GM19025 (cell line): Measurements from ENCODE around the gene COL4A1.

Experiments used
- ATAC-seq: cut with Tn5 transposase; IDR thresholded peaks from one replicate; pipeline ENCODE4 v1.9.1; 2021; ENCODE audit warnings: mild to moderate bottlenecking, low read depth, moderate library complexity; ENCODE audit not compliant: unreplicated experiment

Gene COL4A1

DNA sequence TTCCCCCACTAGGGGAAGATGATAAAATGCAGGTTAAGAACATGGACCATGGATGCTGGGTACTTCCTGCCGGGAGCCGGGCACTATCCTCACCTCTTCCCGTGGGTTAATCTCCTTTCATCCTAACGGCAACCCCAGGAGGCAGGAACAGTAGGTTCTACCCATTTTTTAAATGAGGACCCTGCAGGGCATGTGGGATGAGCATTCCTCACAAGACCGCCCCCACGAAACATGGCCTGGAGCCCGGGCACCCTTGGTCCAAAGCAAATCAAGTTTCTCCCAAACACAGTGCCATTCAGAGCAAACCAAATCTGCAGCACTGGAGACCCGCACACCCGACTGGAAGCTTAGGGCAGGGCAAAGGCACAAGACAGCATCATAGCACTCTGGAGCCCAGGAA is 35.5 kb upstream of the COL4A1 start:
- no peak for ATAC-seq

- no peak for ATAC-seq
Measured at GRCh38 chr13:110341445-110342244, 34.7 kb upstream of the COL4A1 start.

GRCh38 chr13:110340812-110341444 is 34.0 kb upstream of the COL4A1 start:
- no peak for ATAC-seq

DNA sequence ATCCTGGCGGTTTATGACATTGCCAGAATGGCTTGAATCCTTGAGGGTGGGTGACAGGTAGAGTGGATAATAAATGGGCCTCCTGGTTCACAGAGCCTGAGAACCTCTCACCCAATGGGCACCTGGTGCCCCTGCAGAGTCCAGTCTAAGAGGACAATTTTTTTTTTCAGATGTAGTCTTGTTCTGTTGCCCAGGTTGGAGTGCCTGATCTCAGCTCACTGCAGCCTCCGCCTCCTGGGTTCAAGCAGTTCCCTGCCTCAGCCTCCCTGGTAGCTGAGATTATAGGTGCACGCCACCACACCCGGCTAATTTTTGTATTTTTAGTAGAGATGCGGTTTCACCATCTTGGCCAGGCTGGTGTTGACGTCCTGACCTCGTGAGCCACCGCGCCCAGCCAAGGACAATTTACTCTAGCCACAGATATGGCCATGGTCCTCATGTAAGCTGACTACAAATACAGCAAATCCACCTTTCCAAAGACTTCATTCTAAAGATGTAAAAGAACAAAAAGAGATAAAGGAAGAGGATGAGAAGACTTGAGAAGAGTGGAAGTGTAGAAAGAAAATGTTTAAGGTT is 33.1 kb upstream of the COL4A1 start:
- ATAC-seq: no peak

GRCh38 chr13:110339263-110339662 is 32.3 kb upstream of the COL4A1 start:
- no peak for ATAC-seq

- ATAC-seq: no peak
Measured at GRCh38 chr13:110338441-110339101, 31.6 kb upstream of the COL4A1 start.

GRCh38 chr13:110337247-110337646 is 30.3 kb upstream of the COL4A1 start:
- no peak for ATAC-seq

GRCh38 chr13:110336681-110337080 is 29.7 kb upstream of the COL4A1 start:
- no peak for ATAC-seq

DNA sequence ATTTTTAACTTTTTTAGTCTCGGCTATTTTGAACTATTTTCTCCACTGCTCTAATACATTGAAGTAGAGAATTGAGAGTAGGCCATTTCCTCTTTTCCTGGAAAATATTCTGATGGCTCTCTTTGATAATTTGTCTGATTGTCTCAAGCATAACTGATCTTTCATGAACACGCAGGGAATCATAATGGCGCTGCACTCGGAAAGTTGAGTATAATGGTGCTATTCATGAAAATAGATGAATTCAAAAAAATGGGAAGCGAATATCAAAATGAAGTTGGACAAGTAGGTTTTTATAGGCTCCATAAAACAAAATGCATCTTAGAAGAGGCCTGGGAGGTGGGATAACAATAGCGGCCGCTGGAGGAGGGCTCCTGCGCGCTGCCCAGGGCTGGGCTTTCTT is 29.2 kb upstream of the COL4A1 start:
- no peak for ATAC-seq

GRCh38 chr13:110334841-110335490 is 28.0 kb upstream of the COL4A1 start:
- no peak for ATAC-seq

DNA sequence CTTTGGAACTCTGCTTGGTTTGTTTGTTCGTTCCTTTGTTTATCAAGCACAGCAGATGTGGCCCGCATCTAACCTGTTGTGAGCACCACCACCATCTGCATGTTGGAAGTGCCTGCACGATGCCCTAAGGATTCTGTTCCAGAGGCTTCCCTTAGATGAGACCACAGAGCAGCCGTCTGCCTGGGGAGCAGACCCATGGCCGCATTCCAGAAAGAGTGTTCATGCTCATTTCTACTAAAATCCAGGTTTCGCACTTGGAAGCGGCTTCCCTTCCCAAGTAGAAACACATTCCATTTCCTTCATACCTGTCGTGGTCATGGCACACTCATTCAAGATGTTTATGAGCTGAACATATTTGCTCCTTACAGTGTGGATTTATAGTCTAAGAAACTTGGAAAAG is 27.3 kb upstream of the COL4A1 start:
- no peak for ATAC-seq

DNA sequence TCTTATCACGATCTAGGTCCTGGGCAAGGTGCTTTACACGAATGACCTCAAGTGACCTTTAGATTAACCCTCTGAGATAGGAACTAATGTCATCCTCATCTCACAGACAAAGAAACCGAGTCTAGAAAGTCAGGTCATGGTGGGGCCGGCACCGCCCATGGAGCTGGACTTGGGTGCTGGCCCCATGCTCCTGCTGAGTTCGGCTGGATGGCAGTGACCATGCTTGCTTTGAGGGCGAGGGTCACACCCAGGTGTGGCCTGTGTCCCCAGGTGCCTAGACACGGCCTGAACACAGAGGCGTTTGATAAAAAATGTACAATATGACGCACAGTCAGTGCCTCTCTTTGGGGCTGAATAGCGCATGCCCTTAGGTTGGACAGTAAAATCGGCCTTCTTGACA is 26.9 kb upstream of the COL4A1 start:
- ATAC-seq: no peak

DNA sequence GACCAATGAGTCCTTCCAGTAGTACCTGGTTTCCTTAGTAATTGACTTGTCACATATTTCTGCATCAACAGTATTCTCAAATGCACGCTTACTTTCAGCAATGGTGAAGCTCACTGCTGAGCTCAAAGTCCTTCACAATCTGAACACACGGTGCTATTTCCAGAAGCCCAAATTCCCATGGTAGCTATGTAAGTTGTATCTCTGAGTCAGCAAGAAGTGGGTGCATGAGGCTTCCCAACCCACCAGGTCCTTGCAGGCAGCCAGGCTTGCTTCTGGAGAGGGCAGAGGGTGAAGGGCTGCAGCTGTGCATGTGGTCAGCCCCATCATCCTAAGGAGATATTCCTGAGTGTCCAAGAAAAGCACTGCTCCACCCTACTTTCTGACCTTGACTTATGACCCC is 25.8 kb upstream of the COL4A1 start:
- ATAC-seq: no peak

- no peak for ATAC-seq
Measured at GRCh38 chr13:110331362-110331761, 24.4 kb upstream of the COL4A1 start.

DNA sequence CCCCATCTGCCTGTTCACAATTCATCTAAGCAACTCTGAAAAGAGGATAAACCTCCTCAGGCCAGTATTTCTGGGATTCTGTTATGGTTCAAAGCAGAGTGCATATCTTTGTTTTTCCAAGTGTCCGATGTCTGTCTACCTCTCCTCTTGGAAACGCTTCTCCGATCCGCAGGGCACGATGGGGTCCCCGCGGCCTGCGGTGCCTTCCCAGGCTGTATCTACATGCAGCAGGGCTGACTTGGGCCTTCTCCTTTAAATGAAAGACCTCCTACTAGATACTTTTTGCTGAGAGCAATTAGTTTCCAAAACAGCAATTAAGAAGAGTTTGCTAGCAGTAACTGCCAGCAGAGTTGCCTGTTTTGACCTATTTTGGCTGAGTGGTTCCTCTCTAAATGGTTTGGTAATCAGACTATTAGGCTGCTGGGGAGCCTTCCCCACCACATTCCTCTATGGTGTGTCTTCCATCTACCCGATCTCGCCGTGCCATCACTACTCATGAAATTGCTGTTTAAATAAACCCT is 23.6 kb upstream of the COL4A1 start:
- ATAC-seq: no peak

DNA sequence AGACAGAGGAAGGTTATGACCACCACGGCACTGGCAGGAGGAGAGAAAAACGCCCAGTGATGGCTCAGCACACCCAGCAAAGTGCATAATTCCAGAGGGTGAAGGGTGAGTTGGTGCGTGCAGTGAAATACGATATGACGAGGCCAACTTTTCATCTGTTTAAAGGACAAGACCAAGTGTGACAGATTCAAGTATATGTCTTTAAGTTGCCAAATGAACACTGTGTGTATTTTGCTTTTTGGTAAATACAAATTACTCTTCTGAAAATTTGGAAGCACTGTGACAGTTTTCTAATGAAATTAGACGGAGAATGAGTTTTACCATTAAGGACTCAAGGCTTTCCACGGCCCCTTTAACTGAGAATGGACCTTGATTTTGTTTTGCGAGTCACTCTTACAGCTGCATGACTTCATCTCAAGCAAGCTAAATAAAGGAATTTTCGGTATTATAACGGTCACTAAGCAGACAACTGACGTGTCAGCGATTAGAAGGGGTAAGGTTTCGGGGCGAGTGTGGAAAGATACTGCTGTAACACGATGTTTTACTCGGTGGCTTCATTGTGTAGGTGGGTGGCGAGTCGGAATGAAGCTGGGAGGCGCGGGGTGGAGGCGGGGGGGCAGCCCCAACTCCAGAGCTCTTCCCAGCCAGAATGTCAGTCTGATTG is 23.0 kb upstream of the COL4A1 start:
- ATAC-seq: no peak

DNA sequence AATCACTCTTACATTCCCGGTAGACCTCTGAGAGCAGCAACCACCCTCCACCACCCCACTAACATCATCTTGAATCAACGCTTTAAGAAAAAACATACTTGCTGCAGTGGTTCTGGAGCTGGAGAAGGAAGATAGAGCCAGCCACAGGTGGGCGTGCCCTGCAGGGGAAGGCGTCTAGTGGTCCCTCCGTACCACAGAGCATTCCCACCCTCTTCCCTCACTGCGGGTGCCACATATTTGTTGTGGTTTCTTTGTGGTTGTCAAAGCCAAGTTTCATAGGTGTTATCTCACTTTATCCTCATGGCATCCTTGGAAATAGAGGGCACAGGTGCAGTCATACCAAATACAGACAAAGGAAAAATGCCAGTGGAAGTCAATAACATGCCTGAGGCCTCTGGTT is 22.3 kb upstream of the COL4A1 start:
- ATAC-seq: no peak

GRCh38 chr13:110328573-110328972 is 21.6 kb upstream of the COL4A1 start:
- ATAC-seq: no peak

DNA sequence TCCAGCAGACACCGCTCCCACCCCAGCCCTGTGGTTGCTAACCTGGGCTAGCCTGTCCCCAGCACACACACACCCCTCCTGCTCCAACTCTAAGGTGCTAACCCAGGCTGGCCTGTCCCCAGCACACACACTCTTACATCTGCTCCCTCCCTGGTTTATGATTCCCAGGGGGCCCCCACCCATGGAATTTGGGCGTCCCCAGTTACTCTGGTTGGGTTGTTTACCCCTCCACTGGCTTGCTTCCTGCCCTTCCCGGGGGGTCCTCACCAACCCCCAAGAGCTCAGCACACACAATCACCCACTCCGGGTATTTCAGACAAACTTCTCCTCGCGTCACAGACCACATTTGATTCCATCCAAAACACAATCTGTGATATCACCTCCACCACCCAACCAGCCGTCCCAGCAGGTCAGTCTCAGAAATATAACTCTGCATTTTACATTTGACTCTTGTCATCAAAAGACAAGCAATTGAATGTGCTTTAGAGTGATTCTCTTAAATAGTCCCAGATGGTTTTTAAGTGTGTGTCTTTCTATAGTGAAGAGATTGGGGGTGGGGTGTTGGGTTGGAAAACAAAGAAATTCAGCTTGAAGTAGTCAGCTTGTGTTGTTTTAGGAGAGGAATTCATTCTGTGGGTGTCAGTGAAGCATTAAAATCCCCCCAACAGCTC is 20.2 kb upstream of the COL4A1 start:
- ATAC-seq: no peak
